Fibroblast of pulmonary artery (primary cell): ENCODE measurements around the gene PCDH9.

Source experiments
- DNase-seq: peaks from one replicate; pipeline ENCODE4 v3.0.0-alpha.2; 2010; ENCODE audit warnings: low read depth
- H3K4me3 ChIP-seq: replicated peaks from 2 replicates; pipeline ENCODE4 v1.5.1; 2011; ENCODE audit warnings: low read depth, mild to moderate bottlenecking, control low read depth, low read length, moderate library complexity
- TF ChIP-seq, protein P1 (sequence below): IDR thresholded peaks from 2 replicates; pipeline ENCODE4 v1.5.1; 2011; ENCODE audit warnings: mild to moderate bottlenecking, control low read depth, low read length, inconsistent platforms; ENCODE audit errors: missing control alignments

Gene PCDH9

DNA sequence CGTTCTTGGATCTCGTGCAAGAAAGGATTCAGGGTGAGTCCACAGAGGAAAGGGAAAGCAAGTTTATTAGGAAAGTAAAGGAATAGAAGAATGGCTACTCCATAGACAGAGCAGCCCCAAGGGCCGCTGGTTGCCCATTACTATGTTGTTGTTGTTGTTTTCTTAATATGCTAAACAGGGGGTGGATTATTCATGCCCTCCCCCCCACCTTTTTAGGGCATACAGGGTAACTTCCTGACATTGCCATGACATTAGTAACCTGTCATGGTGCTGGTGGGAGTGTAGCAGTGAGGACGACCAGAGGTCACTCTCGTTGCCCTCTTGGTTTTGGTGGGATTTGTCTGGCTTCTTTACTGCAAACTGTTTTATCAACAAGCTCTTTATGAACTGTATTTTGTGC is 29.1 kb upstream of the PCDH9 start:
- TF ChIP-seq, protein P1, sequence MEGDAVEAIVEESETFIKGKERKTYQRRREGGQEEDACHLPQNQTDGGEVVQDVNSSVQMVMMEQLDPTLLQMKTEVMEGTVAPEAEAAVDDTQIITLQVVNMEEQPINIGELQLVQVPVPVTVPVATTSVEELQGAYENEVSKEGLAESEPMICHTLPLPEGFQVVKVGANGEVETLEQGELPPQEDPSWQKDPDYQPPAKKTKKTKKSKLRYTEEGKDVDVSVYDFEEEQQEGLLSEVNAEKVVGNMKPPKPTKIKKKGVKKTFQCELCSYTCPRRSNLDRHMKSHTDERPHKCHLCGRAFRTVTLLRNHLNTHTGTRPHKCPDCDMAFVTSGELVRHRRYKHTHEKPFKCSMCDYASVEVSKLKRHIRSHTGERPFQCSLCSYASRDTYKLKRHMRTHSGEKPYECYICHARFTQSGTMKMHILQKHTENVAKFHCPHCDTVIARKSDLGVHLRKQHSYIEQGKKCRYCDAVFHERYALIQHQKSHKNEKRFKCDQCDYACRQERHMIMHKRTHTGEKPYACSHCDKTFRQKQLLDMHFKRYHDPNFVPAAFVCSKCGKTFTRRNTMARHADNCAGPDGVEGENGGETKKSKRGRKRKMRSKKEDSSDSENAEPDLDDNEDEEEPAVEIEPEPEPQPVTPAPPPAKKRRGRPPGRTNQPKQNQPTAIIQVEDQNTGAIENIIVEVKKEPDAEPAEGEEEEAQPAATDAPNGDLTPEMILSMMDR = no peak
- no peak overlapping the region for H3K4me3 ChIP-seq
- no peak for DNase-seq

- TF ChIP-seq, protein P1 = no peak
- peak; percentile 10 for DNase-seq
- no peak overlapping the region for H3K4me3 ChIP-seq
These were observed 28.3 kb upstream of the PCDH9 start for GRCh38 chr13:67258482-67258881.

DNA sequence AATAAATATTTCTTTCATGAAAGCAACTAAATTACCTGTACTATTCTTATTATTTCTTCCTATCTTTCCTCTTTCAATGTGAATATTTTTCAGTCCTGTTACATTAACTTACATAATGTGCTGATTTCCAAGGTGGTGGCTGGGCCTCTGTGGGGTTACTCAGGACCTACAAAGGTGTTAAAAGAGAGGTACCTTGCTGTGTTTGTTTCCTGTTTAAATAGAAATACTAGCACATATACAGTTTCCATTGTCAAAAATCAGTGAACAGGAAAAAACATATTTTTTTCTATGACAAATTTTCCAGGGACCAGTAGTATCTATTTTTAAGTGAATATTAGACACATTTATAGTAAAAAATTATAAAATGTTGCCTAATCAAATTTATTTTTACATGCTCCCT is 8.7 kb upstream of the PCDH9 start:
- TF ChIP-seq, protein P1 = no peak
- DNase-seq = no peak
- no peak overlapping the region for H3K4me3 ChIP-seq

DNA sequence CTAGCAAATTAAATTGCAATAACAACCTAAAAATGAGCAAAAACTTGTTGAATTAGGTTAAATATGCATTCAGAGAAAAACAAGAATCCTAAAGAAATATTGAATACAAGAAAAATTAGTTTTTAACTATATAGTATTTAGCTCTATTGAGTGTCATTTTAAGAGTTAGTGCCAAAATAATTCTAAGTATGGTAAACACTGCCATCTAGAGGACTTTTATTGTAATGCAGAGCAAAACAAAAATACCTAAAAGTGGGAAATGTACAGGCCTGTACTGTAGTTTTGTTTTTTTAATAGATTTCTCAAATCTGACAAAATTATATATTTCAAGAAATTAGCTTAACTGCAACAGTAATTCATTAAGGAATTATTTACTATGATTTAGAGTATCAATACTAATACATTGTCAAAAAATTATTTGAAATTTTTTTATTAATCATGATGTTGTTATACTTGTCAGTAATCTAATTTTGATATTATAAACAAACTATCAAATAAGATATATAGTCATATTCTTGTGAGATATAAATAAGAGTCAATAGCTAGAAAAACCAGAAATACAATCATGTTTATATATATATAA is 8.2 kb upstream of the PCDH9 start:
- TF ChIP-seq, protein P1 = peak; percentile 63
- no peak overlapping the region for H3K4me3 ChIP-seq
- peak; percentile 67 for DNase-seq

DNA sequence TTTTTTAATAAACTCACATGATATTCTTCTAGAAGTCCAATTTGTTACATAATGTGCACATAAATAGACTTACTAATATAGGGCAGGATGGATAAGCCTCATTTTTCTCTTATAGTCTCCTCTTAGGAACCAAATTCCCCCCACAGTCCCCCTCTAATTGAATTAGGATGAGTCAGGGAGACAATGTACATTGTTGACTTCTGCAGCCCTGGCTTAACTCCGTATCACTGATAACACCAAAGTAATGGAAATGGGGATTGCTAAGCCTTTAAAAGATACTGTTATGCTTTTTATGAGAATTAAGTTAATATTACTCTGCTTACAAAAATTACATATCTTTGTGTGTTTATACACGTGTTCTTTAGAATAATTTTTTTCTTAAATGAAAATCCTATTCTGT is 5.1 kb upstream of the PCDH9 start:
- TF ChIP-seq, protein P1 = no peak
- DNase-seq = no peak
- no peak overlapping the region for H3K4me3 ChIP-seq

DNA sequence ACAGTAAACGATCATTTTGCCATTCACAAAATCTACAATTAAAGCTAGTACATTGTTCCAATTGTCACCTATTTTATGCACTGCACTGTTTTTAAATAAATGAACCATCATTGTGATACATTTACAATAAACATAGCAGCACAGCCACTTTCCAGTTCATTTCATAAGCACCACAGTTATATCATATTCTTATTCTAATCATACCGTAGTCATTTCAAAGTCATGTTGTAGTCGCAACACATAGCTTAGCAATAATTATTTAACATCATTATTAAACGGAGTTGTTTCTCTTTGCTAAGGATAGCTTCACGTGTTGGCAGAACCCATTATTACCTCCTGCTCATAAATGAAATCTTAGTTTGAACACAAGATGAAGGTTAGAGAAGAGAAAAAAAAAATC is 2.2 kb upstream of the PCDH9 start:
- no peak overlapping the region for H3K4me3 ChIP-seq
- no peak for DNase-seq
- TF ChIP-seq, protein P1 = no peak

GRCh38 chr13:67231289-67232000 is 1.3 kb upstream of the PCDH9 start:
- peak overlapping the region; percentile 78 for H3K4me3 ChIP-seq
- TF ChIP-seq, protein P1 = no peak
- DNase-seq = no peak
